22Rv1 (cell line): ENCODE measurements around the gene GDPD4.

Experiments
- CTCF ChIP-seq: fragments of 450-650 bp; IDR thresholded peaks from 2 replicates; pipeline ENCODE4 v1.5.1; 2017; ENCODE audit warnings: mild to moderate bottlenecking
- ZFX ChIP-seq: fragments of 450-650 bp; IDR thresholded peaks from 2 replicates; pipeline ENCODE4 v1.6.1; 2017; ENCODE audit warnings: antibody characterized with exemption, borderline replicate concordance

- no peak for TF ChIP-seq CTCF
- no peak for TF ChIP-seq ZFX
Measured at GRCh38 chr11:77252555-77253270, 48.8 kb downstream of the GDPD4 start.
